NB4 (cell line): ENCODE measurements around the gene SV2C.

Source experiments
- CTCF ChIP-seq: IDR thresholded peaks from one replicate; pipeline ENCODE4 v1.5.1; 2012; ENCODE audit warnings: low read depth, low read length
- MAX ChIP-seq: IDR thresholded peaks from 2 replicates; pipeline ENCODE4 v1.6.1; 2011; ENCODE audit warnings: low read depth, low read length
- MYC ChIP-seq: IDR thresholded peaks from 2 replicates; pipeline ENCODE4 v1.6.1; 2011; ENCODE audit warnings: low read depth, low read length
- POLR2A ChIP-seq: IDR thresholded peaks from 2 replicates; pipeline ENCODE4 v1.6.1; 2011; ENCODE audit warnings: mild to moderate bottlenecking; ENCODE audit not compliant: insufficient read length; ENCODE audit errors: extremely low read depth

- no peak for TF ChIP-seq CTCF
- no peak for TF ChIP-seq POLR2A
- no peak for TF ChIP-seq MAX
- TF ChIP-seq MYC = no peak
Observed at GRCh38 chr5:76199336-76200318, 116.4 kb downstream of the SV2C start.
